Measurements from ENCODE around the gene TEDC2. TPM values are rescaled to one million over a fixed set of nuclear protein-coding genes. Genes with fewer than 3 reads are reported as not detected.

Gene TEDC2
- polyA plus RNA-seq, 1 of the 3 experiments (the other 2 are of a cell fraction) = 15.6 TPM

GRCh38 chr16:2493605-2494004 is 33.7 kb downstream of the TEDC2 start:
- peaks cover 0 to 17% of the 10 kb centered on the region in 2 experiments; a peak in 1 of 4 replicates for H3K4me1 ChIP-seq (ENCODE audit: control insufficient read depth in 1 of 2, insufficient read depth in 2 of 2, low read depth in 1 of 2, low read length in 1 of 2)
- no peaks in the 10 kb centered on the region for H3F3A ChIP-seq (replicated peaks; ENCODE audit: insufficient read depth)
- H3K79me2 ChIP-seq (ENCODE audit: insufficient read depth) = no peaks in the 10 kb centered on the region
- H3K27ac ChIP-seq (ENCODE audit: low read depth in 2 of 2, low read length in 1 of 2) = no peak overlapping the region
- peaks cover 0 to 9% of the 10 kb centered on the region in 2 experiments for H3K36me3 ChIP-seq (replicated peaks in 1 of 2; ENCODE audit: control insufficient read depth in 1 of 2, insufficient read depth in 2 of 2, low read length in 1 of 2)
- no peaks in the 10 kb centered on the region for H3K9me2 ChIP-seq
- no peak for DNase-seq
- no peak for TF ChIP-seq YY1 (IDR thresholded peaks at IDR 0.05; ENCODE audit: low read depth)
- no peak for TF ChIP-seq RCOR1 (IDR thresholded peaks at IDR 0.05; ENCODE audit: low read length)
- TF ChIP-seq RFX5 (IDR thresholded peaks at IDR 0.05; ENCODE audit: low read length) = no peak
- no peak for TF ChIP-seq FOSL2 (IDR thresholded peaks at IDR 0.05; ENCODE audit: borderline replicate concordance, low read depth)
- no peak for TF ChIP-seq JUND (IDR thresholded peaks at IDR 0.05)
- no peak for TF ChIP-seq EZH2phosphoT487 (IDR thresholded peaks at IDR 0.05; ENCODE audit: borderline replicate concordance, low read depth)
- no peak for TF ChIP-seq CTCF (IDR thresholded peaks at IDR 0.05)
- TF ChIP-seq SIN3A (IDR thresholded peaks at IDR 0.05; ENCODE audit: borderline replicate concordance, low read depth, low read length) = no peak
- no peak for TF ChIP-seq USF2 (IDR thresholded peaks at IDR 0.05; ENCODE audit: borderline replicate concordance, low read depth, low read length)
- TF ChIP-seq CHD2 (IDR thresholded peaks at IDR 0.05; ENCODE audit: low read length, partially characterized antibody) = no peak
- no peak for TF ChIP-seq PBX3 (IDR thresholded peaks at IDR 0.05)
- no peak for TF ChIP-seq GATA2 (CRISPR knock-in tag; IDR thresholded peaks at IDR 0.05)
- TF ChIP-seq NFIC (IDR thresholded peaks at IDR 0.05; ENCODE audit: borderline replicate concordance) = no peak
- TF ChIP-seq NRF1 (IDR thresholded peaks at IDR 0.05; ENCODE audit: low read depth, low read length) = no peak
- TF ChIP-seq GABPA (IDR thresholded peaks at IDR 0.05; ENCODE audit: low read depth) = no peak
- TF ChIP-seq FOXM1 (IDR thresholded peaks at IDR 0.05; ENCODE audit: low read depth) = no peak
- ChIA-PET CTCF (interaction anchor here (1.0 to 1.4 kb wide), 2 partner anchors 11 to 20 kb away, joined by 3 read pairs; no protein-coding TSS in a partner anchor), POLR2A (interaction anchor here (0.6 kb wide), 1 partner anchor 13 kb away, joined by 3 read pairs; no protein-coding TSS in a partner anchor)
- no peaks in the 10 kb centered on the region for H3K27me3 ChIP-seq (ENCODE audit: insufficient read depth)
- no peak overlapping the region for H3K4me2 ChIP-seq
- no peak overlapping the region for H3K4me3 ChIP-seq (ENCODE audit: low read depth in 2 of 2, low read length in 1 of 2)
- no peak overlapping the region for H2AFZ ChIP-seq (ENCODE audit: low read depth)
- WGBS (ENCODE audit: low lambda C conversion rate) = 94% methylated on average over 4 of the region's 6 CpGs
- no peak overlapping the region for H3K9ac ChIP-seq
- H3K9me3 ChIP-seq = no peaks in the 10 kb centered on the region
- H4K20me1 ChIP-seq (ENCODE audit: insufficient read depth) = no peaks in the 10 kb centered on the region
